ENCODE results near the gene GRK1. TPM values are rescaled to one million over a fixed set of nuclear protein-coding genes. Genes with fewer than 3 reads are reported as not detected.

The GRK1 gene
- total RNA-seq, 2 experiments from 2014 or later: not detected

- Histone ChIP-seq H3K79me2 (ENCODE audit: insufficient read depth, low read depth, low read length) (no peaks in the 10 kb centered on the region), H3K9me2 (ENCODE audit: insufficient read depth, low read length) (no peaks in the 10 kb centered on the region), H3K4me2 (ENCODE audit: low read length) (no peak overlapping the region), H3K4me1 (ENCODE audit: insufficient read depth, low read length, poor library complexity, severe bottlenecking) (no peaks in the 10 kb centered on the region), H3K36me3 (ENCODE audit: insufficient read depth, low read length) (no peaks in the 10 kb centered on the region), H3K9me3 (ENCODE audit: low read length) (no peaks in the 10 kb centered on the region), H2AFZ (ENCODE audit: low read length) (no peak overlapping the region), H3K27ac (ENCODE audit: low read depth, low read length, poor library complexity, severe bottlenecking) (no peak overlapping the region), H4K20me1 (ENCODE audit: insufficient read depth, low read length) (no peaks in the 10 kb centered on the region), H3K4me3 (ENCODE audit: low read depth, low read length, poor library complexity, severe bottlenecking) (no peak overlapping the region)
- intact Hi-C loops (cut with micrococcal nuclease; ENCODE audit: unreplicated experiment): no loop called here
- no TSS peak for BruUV-seq (replicated peaks)
- TF ChIP-seq EZH2phosphoT487 (IDR thresholded peaks at IDR 0.05; ENCODE audit: borderline replicate concordance, low read depth, low read length) (no peak), CTCF (conservative IDR thresholded peaks at IDR 0.05; ENCODE audit: low read length) (no peak)
- no peak for DNase-seq (ENCODE audit: low spot score)
- CTCF ChIA-PET (ENCODE audit: unreplicated experiment): no interaction called here
- POLR2A ChIA-PET: no interaction called here
Observed at GRCh38 chr13:113667771-113668490, 912 bp downstream of the GRK1 start.

DNA sequence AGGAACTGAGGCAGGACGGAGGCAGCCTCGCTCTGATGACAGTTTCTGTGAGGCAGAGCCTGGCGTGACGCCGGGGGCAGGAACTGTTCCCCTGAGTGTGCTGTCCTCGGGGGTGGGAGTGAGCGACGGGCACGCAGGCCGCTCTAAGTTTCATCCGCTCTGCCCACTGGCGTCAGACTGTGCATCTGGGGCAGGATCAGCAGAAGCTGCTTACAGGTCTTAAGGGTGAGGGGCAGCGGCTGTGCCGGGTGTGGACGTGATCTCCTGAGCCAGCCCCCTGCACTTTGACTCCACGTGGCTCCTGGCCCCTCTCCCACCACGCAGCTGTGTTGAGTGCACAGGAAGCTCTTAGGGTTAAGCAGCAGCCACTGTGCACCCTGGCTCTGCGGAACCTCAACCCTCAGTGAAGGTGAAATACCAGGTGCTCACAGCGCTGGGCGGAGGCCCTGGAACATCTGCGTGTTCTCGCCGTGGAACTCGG, 1.5 kb downstream of the GRK1 start:
- ChIA-PET CTCF (ENCODE audit: unreplicated experiment) (no interaction called here), POLR2A (no interaction called here)
- no peaks in the 10 kb centered on the region for H3K4me1 ChIP-seq (ENCODE audit: insufficient read depth, low read length, poor library complexity, severe bottlenecking)
- H3K4me2 ChIP-seq (ENCODE audit: low read length): no peak overlapping the region
- BruUV-seq (replicated peaks): no TSS peak
- no peak overlapping the region for H2AFZ ChIP-seq (ENCODE audit: low read length)
- H3K9me2 ChIP-seq (ENCODE audit: insufficient read depth, low read length): no peaks in the 10 kb centered on the region
- H3K4me3 ChIP-seq (ENCODE audit: low read depth, low read length, poor library complexity, severe bottlenecking): no peak overlapping the region
- TF ChIP-seq EZH2phosphoT487 (IDR thresholded peaks at IDR 0.05; ENCODE audit: borderline replicate concordance, low read depth, low read length) (no peak), CTCF (conservative IDR thresholded peaks at IDR 0.05; ENCODE audit: low read length) (no peak)
- H3K36me3 ChIP-seq (ENCODE audit: insufficient read depth, low read length): no peaks in the 10 kb centered on the region
- no peak overlapping the region for H3K27ac ChIP-seq (ENCODE audit: low read depth, low read length, poor library complexity, severe bottlenecking)
- DNase-seq (ENCODE audit: low spot score): no peak
- no peaks in the 10 kb centered on the region for H3K79me2 ChIP-seq (ENCODE audit: insufficient read depth, low read depth, low read length)
- no peaks in the 10 kb centered on the region for H3K9me3 ChIP-seq (ENCODE audit: low read length)
- intact Hi-C loops (cut with micrococcal nuclease; ENCODE audit: unreplicated experiment): no loop called here
- no peaks in the 10 kb centered on the region for H4K20me1 ChIP-seq (ENCODE audit: insufficient read depth, low read length)

- TF ChIP-seq CTCF (conservative IDR thresholded peaks at IDR 0.05; ENCODE audit: low read length) (no peak), EZH2phosphoT487 (IDR thresholded peaks at IDR 0.05; ENCODE audit: borderline replicate concordance, low read depth, low read length) (no peak)
- H3K9me2 ChIP-seq (ENCODE audit: insufficient read depth, low read length): no peaks in the 10 kb centered on the region
- H3K4me3 ChIP-seq (ENCODE audit: low read depth, low read length, poor library complexity, severe bottlenecking): no peak overlapping the region
- CTCF ChIA-PET (ENCODE audit: unreplicated experiment): no interaction called here
- BruUV-seq (replicated peaks): no TSS peak
- H3K36me3 ChIP-seq (ENCODE audit: insufficient read depth, low read length): no peaks in the 10 kb centered on the region
- H4K20me1 ChIP-seq (ENCODE audit: insufficient read depth, low read length): no peaks in the 10 kb centered on the region
- intact Hi-C loops (cut with micrococcal nuclease; ENCODE audit: unreplicated experiment): no loop called here
- H3K9me3 ChIP-seq (ENCODE audit: low read length): no peaks in the 10 kb centered on the region
- no peak overlapping the region for H2AFZ ChIP-seq (ENCODE audit: low read length)
- no peak overlapping the region for H3K4me2 ChIP-seq (ENCODE audit: low read length)
- DNase-seq (ENCODE audit: low spot score): no peak
- no peaks in the 10 kb centered on the region for H3K79me2 ChIP-seq (ENCODE audit: insufficient read depth, low read depth, low read length)
- no peaks in the 10 kb centered on the region for H3K4me1 ChIP-seq (ENCODE audit: insufficient read depth, low read length, poor library complexity, severe bottlenecking)
- POLR2A ChIA-PET: no interaction called here
- no peak overlapping the region for H3K27ac ChIP-seq (ENCODE audit: low read depth, low read length, poor library complexity, severe bottlenecking)
Observed at GRCh38 chr13:113669231-113669754, 2.3 kb downstream of the GRK1 start.
